Bone marrow (tissue), 2 donors: ENCODE data around the gene GRIK5.
"Not testable (repeated sequence)": the region's sequence is repeated elsewhere in the genome, so short reads cannot be mapped to it uniquely, and the experiment has no call there.

Source experiments
- DNase-seq, 2 donors: peaks; one replicate each; lab custom pipeline; 2025; lab: John Stamatoyannopoulos, UW

The GRIK5 gene

DNA sequence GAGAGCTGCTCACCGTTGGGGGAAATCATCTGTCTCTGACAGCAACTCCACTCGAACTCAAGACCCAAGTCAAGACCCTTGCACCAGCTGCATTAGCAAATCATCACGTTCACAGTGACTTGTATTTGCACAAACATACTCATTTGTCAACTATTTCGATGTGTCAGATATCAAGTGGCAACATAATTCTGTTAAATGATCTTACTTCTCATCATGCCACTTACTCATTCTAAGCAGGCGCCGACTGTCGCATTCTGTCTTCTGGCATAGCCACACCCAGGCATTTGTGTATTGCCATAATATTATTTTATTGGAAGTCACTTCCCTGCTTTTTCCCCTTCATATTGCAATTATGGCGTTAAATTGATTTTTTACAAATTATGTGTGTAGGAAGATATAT is 53.0 kb downstream of the GRIK5 start:
- no peak for DNase-seq

DNA sequence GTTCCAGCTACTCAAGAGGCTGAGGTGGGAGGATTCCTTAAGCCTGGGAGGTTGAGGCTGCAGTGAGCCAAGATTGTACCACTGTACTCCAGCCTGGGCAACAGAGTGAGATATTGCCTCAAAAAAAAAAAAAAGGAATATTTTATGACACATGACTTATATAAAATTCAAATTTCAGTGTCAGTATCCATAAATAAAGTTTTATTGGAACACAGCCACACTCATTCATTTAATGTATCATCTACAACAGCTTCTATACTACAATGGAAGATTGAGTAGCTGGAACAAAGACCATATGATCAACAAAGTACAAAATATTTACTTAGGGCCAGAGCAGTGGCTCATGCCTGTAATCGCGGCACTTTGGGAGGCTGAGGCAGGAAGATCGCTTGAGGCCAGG is 57.3 kb downstream of the GRIK5 start:
- DNase-seq = not testable (repeated sequence)

DNA sequence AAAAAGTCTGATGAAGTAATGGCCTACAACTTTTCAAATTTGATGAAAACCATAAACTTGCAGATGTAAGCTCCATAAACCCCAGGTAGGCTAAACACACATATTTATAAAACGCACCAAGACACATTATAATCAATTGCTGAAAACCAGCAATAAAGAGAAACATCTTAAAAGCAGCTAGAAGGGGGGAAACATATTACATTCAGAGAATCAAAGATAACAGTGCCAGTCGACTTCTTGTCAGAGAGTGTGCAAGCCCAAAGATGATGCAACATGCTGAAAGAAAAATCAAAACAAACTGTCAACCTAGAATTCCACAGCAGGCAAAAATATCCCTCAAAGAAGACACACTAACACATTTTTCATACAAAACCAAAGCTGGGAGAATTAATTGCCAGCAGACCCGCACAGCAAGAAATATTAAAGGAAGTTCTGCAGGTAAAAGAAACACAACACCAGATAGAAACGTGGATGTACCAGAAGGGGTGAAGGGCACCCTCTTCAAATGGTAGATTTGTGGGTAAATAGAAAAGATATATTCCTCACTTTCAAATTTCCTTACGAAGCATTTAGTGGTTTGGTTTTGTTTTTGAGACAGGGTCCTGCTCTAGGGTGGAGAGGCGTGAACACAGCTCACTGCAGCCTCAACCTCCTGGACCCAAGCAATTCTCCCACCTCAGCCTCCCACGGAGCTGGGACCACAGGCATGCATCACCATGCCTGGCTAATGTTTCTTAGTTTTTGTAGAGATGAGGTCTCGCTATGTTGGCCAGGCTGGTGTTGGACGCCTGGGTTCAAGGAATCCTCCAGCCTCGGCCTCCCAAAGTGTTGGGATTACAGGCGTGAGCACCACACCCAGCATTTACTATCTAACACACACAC is 59.5 kb downstream of the GRIK5 start:
- DNase-seq = no peak

DNA sequence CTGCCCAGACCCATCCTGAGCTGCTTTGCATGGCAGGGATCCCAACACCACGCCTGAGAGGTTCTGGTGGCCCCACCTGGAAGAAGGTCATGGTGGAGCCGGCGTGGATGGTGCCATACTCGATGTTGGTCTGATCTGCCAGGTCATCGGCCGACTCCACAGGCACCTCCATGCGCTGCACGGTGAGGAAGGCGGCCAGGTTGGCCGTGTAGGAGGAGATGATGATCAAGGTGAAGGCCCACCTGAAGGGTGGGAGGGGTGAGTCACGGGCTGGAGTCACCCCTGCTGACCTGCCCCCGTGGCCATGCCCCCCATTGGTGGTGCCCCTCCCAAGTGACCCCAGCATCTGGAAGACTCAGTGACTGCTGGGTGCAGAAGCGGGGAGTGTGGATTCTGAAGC is 63.4 kb downstream of the GRIK5 start:
- no peak for DNase-seq

GRCh38 chr19:42005504-42005903 is 64.5 kb downstream of the GRIK5 start:
- DNase-seq = no peak

- DNase-seq = no peak
Observed at GRCh38 chr19:42003506-42004294, 66.3 kb downstream of the GRIK5 start.

GRCh38 chr19:41999878-42000208 is 70.2 kb downstream of the GRIK5 start:
- DNase-seq = no peak

DNA sequence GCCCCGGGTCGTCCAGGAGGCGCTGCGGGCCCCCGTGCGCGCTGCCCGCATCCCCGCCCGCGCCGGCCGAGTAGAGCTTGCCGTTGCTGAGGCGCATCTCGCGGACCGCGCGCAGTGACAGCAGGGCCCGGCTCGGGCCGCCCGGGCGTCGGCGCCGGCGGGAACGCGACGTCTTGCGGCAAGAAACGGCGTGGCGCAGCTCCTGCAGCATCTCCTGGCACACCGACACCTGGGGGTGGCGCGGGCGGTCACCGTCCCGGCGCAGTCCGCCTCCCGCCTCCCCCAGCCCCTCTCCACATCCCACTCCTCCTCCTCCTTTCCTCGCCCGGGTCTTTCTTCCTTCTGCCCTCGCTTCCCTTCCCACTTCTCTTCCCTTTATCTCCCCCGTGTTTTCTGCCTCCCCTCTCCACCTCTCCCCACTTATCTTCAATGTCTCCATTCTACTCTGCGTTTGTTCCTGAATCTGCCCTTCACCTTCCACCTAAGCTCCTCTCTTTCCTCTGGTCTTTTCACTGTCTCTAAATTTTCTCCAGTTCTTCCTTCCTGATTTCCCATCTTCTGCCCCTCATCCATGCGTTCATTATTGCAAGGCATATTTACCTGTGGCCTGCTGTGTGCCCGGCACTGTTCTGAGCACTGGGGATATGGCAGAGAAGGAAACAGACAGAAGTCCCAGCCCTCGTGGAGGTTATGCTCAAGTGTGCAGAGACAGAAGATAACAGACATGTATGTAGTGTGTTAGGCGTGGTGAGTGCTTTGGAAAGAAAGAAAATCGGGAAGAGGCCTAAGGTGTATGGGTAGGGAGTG is 70.7 kb downstream of the GRIK5 start:
- no peak for DNase-seq

DNA sequence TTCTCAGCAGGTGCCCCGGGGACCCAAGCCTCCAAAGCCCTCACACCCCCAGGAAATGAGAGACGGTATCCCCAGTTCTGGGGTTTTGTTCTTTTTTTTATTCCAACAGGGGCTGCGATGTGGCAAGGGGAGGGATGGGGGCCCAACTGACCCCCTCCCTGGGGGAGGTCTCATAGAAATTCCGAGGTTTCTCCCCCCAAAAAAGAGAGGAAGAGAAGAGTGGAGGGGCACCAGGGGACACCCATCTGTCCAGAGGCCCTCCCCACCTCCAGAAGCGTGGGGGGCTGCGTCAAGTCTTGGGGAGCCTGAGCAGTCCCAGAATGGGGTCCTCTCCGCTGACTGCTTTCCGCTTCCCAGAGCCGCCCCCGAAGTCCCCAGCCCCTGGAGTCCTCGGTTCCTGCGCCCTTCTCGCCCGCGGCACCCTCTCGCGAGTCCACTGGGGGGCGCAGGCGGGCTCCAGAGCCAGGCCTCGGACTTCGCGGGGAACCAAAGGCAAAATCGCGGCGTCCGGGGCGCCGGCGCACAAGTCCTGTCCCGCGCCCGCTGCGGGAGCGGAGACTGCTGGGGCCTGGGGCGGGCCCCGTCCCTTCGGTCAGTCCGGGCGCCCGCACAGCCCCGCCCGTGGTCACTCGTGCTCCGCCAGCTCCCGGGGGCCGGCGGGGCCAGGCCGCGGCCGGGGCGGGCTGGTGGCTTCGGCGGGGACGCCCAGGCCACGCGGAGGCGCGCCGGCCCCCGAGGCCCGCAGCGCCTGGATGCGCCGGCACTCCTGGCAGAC is 71.6 kb downstream of the GRIK5 start:
- no peak for DNase-seq

GRCh38 chr19:41997851-41998229 is 72.2 kb downstream of the GRIK5 start:
- no peak for DNase-seq

DNA sequence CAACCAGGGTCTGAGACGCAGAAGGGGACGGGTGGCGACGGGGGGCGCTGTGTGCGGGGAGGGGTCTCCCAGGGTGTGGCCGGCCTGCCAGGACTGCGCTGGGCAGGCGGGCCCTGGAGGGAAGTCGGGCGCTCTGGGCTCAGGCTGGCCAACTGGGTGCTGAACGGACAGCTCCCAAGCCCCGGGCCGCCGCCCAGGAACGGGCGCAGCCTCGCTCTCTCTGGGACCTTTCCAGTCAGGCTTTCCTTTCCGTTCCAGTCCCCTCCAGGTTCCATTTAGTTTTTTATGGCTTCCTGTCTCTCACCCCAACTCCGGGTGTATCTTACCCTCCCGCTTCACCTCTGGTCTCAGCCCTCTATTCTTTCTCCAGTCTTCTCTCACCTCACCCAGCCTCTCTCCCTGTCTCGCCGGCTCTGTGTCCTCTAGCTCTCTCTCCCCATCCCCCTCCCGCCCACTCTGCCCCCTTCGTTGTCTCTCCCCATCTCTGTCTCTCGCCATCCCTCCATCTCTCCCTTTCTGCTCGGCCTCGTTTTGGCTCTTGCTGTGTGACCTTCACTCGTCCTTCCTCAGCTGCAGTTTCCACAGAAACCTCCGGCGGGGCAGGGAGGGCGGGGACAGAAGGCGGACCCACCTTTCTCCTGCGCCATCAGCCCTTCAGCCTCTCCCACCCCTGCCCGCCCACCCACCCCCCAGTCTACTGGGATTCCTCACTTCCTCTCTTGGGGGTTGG is 72.7 kb downstream of the GRIK5 start:
- peak in 1 of 2 donors; percentile 14 for DNase-seq

GRCh38 chr19:41995959-41996797 is 73.8 kb downstream of the GRIK5 start:
- no peak for DNase-seq

- DNase-seq = no peak
Observed at GRCh38 chr19:41994994-41995958, 74.7 kb downstream of the GRIK5 start.

DNA sequence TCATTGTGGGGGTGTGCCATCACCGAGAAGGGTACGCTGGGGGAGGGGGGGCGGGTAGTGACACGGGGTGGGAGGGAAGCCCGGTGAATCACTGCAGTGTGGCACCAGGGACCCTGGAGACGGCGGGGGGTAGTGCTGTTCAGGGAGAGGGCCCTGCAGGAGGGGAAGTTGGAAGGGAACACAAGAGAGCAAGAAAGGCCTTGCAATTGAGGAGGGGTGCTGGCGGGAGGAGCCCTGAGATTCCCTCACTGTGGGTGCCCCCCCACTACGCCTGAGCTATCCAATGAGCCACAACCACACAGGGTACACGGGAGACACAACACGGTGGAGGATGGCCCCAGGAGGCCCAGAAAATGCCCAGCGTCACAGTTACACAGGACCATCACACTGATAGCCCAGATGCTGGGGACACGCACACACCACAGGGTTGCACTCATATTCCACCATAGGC is 75.5 kb downstream of the GRIK5 start:
- DNase-seq = peak in 1 of 2 donors; percentile 70

GRCh38 chr19:41993612-41994483 is 76.2 kb downstream of the GRIK5 start, which contains the start of gene ATP1A3:
Gene ATP1A3, minus strand, starts transcription at chr19:41994230. Its CDS starts 154 bp downstream, at chr19:41994076.
- peak; percentile 10 to 55 for DNase-seq

GRCh38 chr19:41991925-41992569 is 78.0 kb downstream of the GRIK5 start:
- not testable (repeated sequence) for DNase-seq

- DNase-seq = no peak
Observed at GRCh38 chr19:41991025-41991424, 79.0 kb downstream of the GRIK5 start.
